HL-60 (cell line): ENCODE measurements around the gene SATB2.

Experiments used
- DNase-seq, 2 experiments: peaks; one replicate each; pipeline ENCODE4 v3.0.0-alpha.2; 2010 to 2020; ENCODE audit warnings: low read depth in 1 of 2, low spot score in 1 of 2
- H3K27ac ChIP-seq: fragments of 250-450 bp; sonication (Bioruptor Pico); replicated peaks from 2 replicates; pipeline ENCODE4 v1.5.1; 2020; ENCODE audit warnings: mild to moderate bottlenecking, moderate library complexity
- H3K27me3 ChIP-seq: fragments of 250-450 bp; sonication (Bioruptor Pico); 2 replicates; pipeline ENCODE4 v1.5.1; 2021; ENCODE audit warnings: mild to moderate bottlenecking, moderate library complexity; ENCODE audit not compliant: insufficient read depth, poor library complexity, severe bottlenecking
- H3K4me3 ChIP-seq: replicated peaks from 2 replicates; pipeline ENCODE4 v1.5.1; 2011; ENCODE audit warnings: mild to moderate bottlenecking, control low read depth, low read length; ENCODE audit not compliant: insufficient read depth
- CTCF ChIP-seq: IDR thresholded peaks from one replicate; pipeline ENCODE4 v1.5.1; 2011; ENCODE audit warnings: low read length, control low read depth, inconsistent platforms; ENCODE audit not compliant: insufficient read depth
- GABPA ChIP-seq: IDR thresholded peaks from 2 replicates; pipeline ENCODE4 v1.6.1; 2012; ENCODE audit warnings: low read depth
- POLR2AphosphoS5 ChIP-seq: IDR thresholded peaks from 2 replicates; pipeline ENCODE4 v1.6.1; 2012; ENCODE audit warnings: low read depth
- REST ChIP-seq: IDR thresholded peaks from 2 replicates; pipeline ENCODE4 v1.6.1; 2012; ENCODE audit warnings: low read depth; ENCODE audit not compliant: insufficient replicate concordance
- SPI1 ChIP-seq: IDR thresholded peaks from 2 replicates; pipeline ENCODE4 v1.6.1; 2012; ENCODE audit warnings: low read depth, mild to moderate bottlenecking, borderline replicate concordance

SATB2 gene

GRCh38 chr2:199382091-199382490, 75.6 kb downstream of the SATB2 start:
- no peak for TF ChIP-seq CTCF
- TF ChIP-seq GABPA: no peak
- no peak for TF ChIP-seq REST
- TF ChIP-seq SPI1: no peak
- TF ChIP-seq POLR2AphosphoS5: no peak
- H3K27me3 ChIP-seq: no peaks in the 10 kb centered on the region
- no peak overlapping the region for H3K27ac ChIP-seq
- no peak for DNase-seq
- H3K4me3 ChIP-seq: no peak overlapping the region

- Histone ChIP-seq H3K27ac (no peak overlapping the region), H3K27me3 (no peaks in the 10 kb centered on the region), H3K4me3 (no peak overlapping the region)
- DNase-seq: no peak
- TF ChIP-seq CTCF: no peak
- TF ChIP-seq POLR2AphosphoS5: no peak
- TF ChIP-seq REST: no peak
- no peak for TF ChIP-seq GABPA
- no peak for TF ChIP-seq SPI1
These were observed 76.2 kb downstream of the SATB2 start for GRCh38 chr2:199381531-199381930.

GRCh38 chr2:199378948-199379650, 78.6 kb downstream of the SATB2 start:
- Histone ChIP-seq H3K4me3 (no peak overlapping the region), H3K27ac (no peak overlapping the region), H3K27me3 (no peaks in the 10 kb centered on the region)
- TF ChIP-seq GABPA: no peak
- no peak for TF ChIP-seq CTCF
- TF ChIP-seq POLR2AphosphoS5: no peak
- no peak for TF ChIP-seq REST
- no peak for TF ChIP-seq SPI1
- no peak for DNase-seq
